ENCODE data around the gene BSN.

- no peak for TF ChIP-seq CTCF (IDR thresholded peaks at IDR 0.05; ENCODE audit: low read depth, low read length)
- no peak for TF ChIP-seq POLR2A (IDR thresholded peaks at IDR 0.05; ENCODE audit: extremely low read depth, insufficient read length)
- no peak for TF ChIP-seq MYC (IDR thresholded peaks at IDR 0.05; ENCODE audit: low read depth, low read length)
Measured at GRCh38 chr3:49703956-49704355, 149.7 kb downstream of the BSN start.

All from NB4 (cell line).